ENCODE data around the gene MPO.
A peak's percentile ranks its signal among the peaks of the same experiment; 100 is the strongest.

Gene MPO

DNA sequence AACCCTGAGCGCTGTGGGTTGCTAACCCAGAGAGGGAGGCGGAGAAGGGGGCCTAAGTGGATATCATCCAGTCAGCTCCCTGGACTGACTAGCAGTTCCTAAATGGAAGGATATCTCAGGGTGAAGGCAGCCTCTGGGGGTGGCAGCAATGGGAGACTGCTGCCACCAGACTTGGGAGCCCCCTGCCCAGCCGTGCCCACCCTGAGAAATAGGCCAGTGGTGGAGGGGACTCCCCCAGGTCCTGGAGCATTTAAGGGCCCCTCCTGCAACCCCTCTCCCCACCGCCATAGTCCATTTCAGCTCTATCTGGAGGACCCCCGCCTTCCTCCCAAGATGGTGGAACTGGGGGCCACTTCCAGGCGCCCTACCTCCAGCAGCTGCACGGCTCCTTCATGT lies 39.4 kb upstream of the MPO start:
- no peak for TF ChIP-seq CTCF (IDR thresholded peaks at IDR 0.05; ENCODE audit: low read depth, low read length)
- no peak for DNase-seq
- Histone ChIP-seq H3K36me3 (no peaks in the 10 kb centered on the region), H3K4me1 (peaks cover 3% of the 10 kb centered on the region; the same call in 1 of the 2 replicates), H3K9me3 (no peaks in the 10 kb centered on the region), H3K27me3 (no peaks in the 10 kb centered on the region), H3K4me3 (ENCODE audit: low read depth, low read length) (no peak overlapping the region)

GRCh38 chr17:58319173-58320162 lies 38.7 kb upstream of the MPO start:
- Histone ChIP-seq H3K9me3 (no peaks in the 10 kb centered on the region), H3K4me1 (peaks cover 3% of the 10 kb centered on the region; the same call in 1 of the 2 replicates), H3K36me3 (no peaks in the 10 kb centered on the region), H3K4me3 (ENCODE audit: low read depth, low read length) (no peak overlapping the region), H3K27me3 (no peaks in the 10 kb centered on the region)
- TF ChIP-seq CTCF (IDR thresholded peaks at IDR 0.05; ENCODE audit: low read depth, low read length), result no peak
- peak; percentile 5 for DNase-seq

DNA sequence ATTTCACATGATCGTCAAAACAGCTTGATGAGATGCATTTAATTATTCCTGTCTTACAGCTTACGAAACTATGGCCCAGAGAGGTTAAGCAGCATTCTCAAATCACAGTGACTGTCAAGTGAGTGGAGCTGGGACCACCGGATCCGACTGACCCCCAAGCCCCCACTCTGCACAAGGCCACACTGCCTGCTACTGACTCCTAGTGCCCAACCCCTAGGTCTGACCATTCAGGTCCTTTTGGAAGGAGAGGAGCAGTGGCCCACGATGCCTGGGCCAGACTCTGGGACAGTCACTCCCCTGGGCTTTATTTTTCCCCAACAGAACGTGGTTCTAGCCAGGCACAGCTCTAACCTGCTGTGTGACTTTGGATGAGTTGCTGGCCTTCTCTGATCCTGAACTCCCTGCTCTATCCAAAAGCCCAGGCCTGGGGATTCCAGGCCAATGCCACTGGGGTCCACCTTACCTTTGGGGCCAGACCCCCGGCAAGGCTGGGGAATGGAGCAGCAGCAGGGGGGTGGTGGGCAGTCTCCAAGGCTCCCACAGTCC lies 38.0 kb upstream of the MPO start:
- peaks cover 3% of the 10 kb centered on the region; the same call in 1 of the 2 replicates for H3K4me1 ChIP-seq
- no peaks in the 10 kb centered on the region for H3K36me3 ChIP-seq
- no peak overlapping the region for H3K4me3 ChIP-seq (ENCODE audit: low read depth, low read length)
- no peak for TF ChIP-seq CTCF (IDR thresholded peaks at IDR 0.05; ENCODE audit: low read depth, low read length)
- no peak for DNase-seq
- no peaks in the 10 kb centered on the region for H3K27me3 ChIP-seq
- no peaks in the 10 kb centered on the region for H3K9me3 ChIP-seq

- H3K4me1 ChIP-seq, result peaks cover 3% of the 10 kb centered on the region; the same call in 1 of the 2 replicates
- DNase-seq, result no peak
- no peaks in the 10 kb centered on the region for H3K36me3 ChIP-seq
- no peak overlapping the region for H3K4me3 ChIP-seq (ENCODE audit: low read depth, low read length)
- no peaks in the 10 kb centered on the region for H3K9me3 ChIP-seq
- TF ChIP-seq CTCF (IDR thresholded peaks at IDR 0.05; ENCODE audit: low read depth, low read length), result no peak
- H3K27me3 ChIP-seq, result no peaks in the 10 kb centered on the region
Measured at GRCh38 chr17:58318065-58318481, 37.3 kb upstream of the MPO start.

- Histone ChIP-seq H3K27me3 (no peaks in the 10 kb centered on the region), H3K4me3 (ENCODE audit: low read depth, low read length) (no peak overlapping the region), H3K36me3 (no peaks in the 10 kb centered on the region), H3K4me1 (peaks cover 3% of the 10 kb centered on the region; the same call in 1 of the 2 replicates), H3K9me3 (no peaks in the 10 kb centered on the region)
- peak; percentile 94 for TF ChIP-seq CTCF (IDR thresholded peaks at IDR 0.05; ENCODE audit: low read depth, low read length)
- DNase-seq, result peak; percentile 70
Measured at GRCh38 chr17:58317421-58318064, 36.8 kb upstream of the MPO start.

Measured in BE2C (cell line).